ENCODE measurements around the gene HAUS1.
"Not testable (repeated sequence)": the region's sequence is repeated elsewhere in the genome, so short reads cannot be mapped to it uniquely, and the experiment has no call there.

HAUS1 gene

DNA sequence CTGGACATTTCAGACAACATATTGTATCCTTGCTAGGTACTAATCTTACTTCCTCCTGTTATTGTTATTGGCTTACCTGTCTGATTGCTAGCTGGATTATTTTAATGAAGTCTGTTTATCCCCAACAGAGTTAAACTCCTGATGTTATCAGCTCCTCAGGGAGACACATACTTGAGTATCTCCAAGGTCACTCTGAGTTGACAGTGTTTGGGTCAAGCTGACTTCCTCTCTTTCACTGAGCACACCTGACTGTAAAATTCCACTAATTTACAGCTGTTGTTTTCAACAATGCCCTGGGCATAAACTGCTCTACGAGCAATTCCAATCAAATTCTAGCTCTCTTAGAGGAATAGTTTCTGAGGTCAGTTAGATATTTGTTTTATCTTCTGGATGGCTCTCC is 9.6 kb downstream of the HAUS1 start:
- peaks cover 8% of the 10 kb centered on the region; the same call in 1 of the 2 replicates for H3K4me1 ChIP-seq
- H3K27ac ChIP-seq: no peak overlapping the region
- 0 out of 2 replicates have a peak, but pooled peaks cover 7% of the 10 kb centered on the region for H4K20me1 ChIP-seq
- peaks cover 83% of the 10 kb centered on the region for H3K36me3 ChIP-seq
- no peak overlapping the region for H3K9ac ChIP-seq
- no peak overlapping the region for H3K4me3 ChIP-seq
- no peak for TF ChIP-seq Cebpa-rat (IDR thresholded peaks at IDR 0.05)
- peaks cover 13% of the 10 kb centered on the region for H3K9me3 ChIP-seq
- H3K27me3 ChIP-seq: no peaks in the 10 kb centered on the region
- H3K4me2 ChIP-seq: no peak overlapping the region

DNA sequence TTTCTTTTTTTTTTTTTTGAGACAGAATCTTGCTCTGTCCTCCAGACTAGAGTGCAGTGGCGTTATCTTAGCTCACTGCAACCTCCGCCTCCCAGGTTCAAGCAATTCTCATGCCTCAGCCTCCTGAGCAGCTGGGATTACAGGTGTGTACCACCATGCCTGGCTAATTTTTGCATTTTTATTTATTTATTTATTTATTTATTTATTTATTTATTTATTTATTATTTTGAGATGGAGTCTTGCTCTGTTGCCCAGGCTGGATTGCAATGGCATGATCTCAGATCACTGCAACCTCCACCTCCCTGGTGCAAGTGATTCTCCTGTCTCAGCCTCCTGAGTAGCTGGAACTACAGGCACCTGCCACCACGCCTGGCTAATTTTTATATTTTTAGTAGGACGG is 22.4 kb downstream of the HAUS1 start:
- H3K4me2 ChIP-seq, H3K9ac ChIP-seq, H3K27ac ChIP-seq, H3K27me3 ChIP-seq, H3K9me3 ChIP-seq, H3K4me1 ChIP-seq, H4K20me1 ChIP-seq, H3K4me3 ChIP-seq: not testable (repeated sequence)
- peaks cover 99% of the 10 kb centered on the region for H3K36me3 ChIP-seq

DNA sequence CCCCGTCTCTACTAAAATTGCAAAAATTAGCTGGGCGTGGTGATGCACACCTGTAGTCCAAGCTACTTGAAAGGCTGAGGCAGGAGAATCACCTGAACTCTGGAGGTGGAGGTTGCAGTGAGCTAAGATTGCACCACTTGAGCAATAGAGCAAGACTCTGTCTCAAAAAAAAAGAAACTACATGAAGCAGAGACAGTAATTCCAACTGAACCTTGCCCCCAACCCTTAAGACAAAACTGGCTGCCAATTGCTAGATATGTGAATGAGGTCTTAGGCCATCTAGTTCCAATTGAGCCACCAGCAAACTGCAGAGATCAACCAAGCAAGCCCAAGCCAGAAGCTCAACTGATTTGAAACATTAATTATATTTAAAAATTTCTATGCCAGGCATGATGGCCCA is 25.9 kb downstream of the HAUS1 start:
- Histone ChIP-seq H3K36me3 (peaks cover 70% of the 10 kb centered on the region), H3K9me3 (no peaks in the 10 kb centered on the region), H3K27ac (no peak overlapping the region), H3K4me1 (no peaks in the 10 kb centered on the region), H3K4me2 (no peak overlapping the region), H3K27me3 (no peaks in the 10 kb centered on the region), H4K20me1 (no peaks in the 10 kb centered on the region), H3K9ac (no peak overlapping the region), H3K4me3 (no peak overlapping the region)
- no peak for TF ChIP-seq Cebpa-rat (IDR thresholded peaks at IDR 0.05)

DNA sequence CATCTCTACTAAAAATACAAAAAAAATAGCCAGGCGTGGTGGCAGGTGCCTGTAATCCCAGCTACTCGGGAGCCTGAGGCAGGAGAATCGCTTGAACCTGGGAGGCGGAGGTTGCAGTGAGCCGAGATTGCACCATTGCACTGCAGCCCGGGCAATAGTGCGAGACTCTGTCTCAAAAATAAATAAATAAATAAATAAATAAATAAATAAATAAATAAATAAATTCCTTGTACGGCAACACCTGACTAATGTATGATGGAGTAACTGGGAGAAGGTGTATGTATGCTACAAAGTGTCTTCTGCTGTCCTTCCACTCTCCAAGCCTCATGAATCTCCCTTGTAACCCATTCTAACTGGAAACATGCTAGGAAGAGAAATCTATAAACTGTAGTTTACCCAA is 26.4 kb downstream of the HAUS1 start:
- H3K27ac ChIP-seq, H3K4me1 ChIP-seq: not testable (repeated sequence)
- H3K36me3 ChIP-seq: peaks cover 65% of the 10 kb centered on the region

DNA sequence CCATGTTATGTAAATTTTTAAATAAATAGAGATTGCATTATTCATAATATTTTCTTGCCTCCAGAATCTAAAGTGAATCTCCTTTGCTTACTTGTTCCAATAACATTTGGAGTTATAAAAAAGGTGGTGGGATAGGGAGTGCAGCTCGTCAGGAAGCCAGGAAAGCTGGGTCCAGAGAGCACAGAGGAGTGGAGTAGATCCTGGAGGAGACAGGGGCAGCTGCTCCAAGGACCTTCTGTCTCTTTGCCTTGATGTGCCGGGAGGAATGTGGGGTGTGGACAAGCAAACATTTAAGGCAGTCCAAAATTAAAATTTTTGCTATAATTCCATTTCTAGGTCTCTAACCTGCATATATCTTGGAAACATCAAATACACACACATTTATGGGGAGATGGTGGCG is 29.3 kb downstream of the HAUS1 start:
- Histone ChIP-seq H3K4me1 (no peaks in the 10 kb centered on the region), H3K9ac (no peak overlapping the region), H3K4me2 (no peak overlapping the region), H3K27ac (no peak overlapping the region), H4K20me1 (no peaks in the 10 kb centered on the region), H3K27me3 (no peaks in the 10 kb centered on the region), H3K9me3 (no peaks in the 10 kb centered on the region), H3K36me3 (peaks cover 35% of the 10 kb centered on the region), H3K4me3 (no peak overlapping the region)
- no peak for TF ChIP-seq Cebpa-rat (IDR thresholded peaks at IDR 0.05)

More for the DNA sequence above, 26.4 kb downstream of the HAUS1 start:
- H3K9me3 ChIP-seq, H3K4me3 ChIP-seq, H4K20me1 ChIP-seq, H3K4me2 ChIP-seq, H3K27me3 ChIP-seq, H3K9ac ChIP-seq: not testable (repeated sequence)

DNA sequence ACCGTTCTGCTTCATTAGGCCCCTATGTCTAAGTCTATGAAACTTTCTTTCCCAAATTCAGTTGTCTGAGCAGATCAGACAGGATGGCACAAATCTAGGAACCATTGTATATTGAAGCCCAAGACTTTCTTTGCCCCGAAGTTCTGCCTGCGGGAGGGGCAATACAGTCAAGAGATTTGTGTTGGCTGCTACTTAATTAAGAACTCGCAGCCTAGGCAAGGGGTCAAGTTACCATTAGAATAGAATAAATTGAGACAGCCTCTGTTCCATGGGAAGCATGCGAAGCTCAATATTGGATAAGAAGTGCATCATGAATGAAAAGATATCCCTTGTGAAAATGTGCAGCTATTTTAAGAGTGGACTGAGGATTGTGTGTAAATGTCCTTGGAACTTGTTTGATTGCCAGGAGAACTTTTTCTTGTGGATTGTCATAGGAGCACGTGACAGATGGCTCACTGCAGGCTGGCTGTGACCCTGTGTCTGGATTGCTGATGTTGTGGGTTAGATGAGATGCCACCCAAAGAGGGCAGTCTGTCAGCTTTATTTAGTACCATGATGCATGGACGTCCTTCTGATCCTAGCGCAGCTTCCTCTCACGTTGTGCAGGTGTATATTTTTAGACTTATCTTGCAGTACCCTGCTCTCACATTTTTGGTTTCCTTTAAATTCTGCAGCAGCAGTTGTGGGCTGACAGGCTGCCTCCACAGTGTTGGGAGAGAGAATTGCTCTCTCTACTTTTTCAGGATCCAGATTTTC is 30.9 kb downstream of the HAUS1 start:
- Histone ChIP-seq H3K27me3 (no peaks in the 10 kb centered on the region), H3K4me2 (no peak overlapping the region), H3K9ac (no peak overlapping the region), H3K27ac (no peak overlapping the region), H3K4me3 (no peak overlapping the region), H4K20me1 (no peaks in the 10 kb centered on the region), H3K4me1 (no peaks in the 10 kb centered on the region), H3K9me3 (no peaks in the 10 kb centered on the region), H3K36me3 (peaks cover 20% of the 10 kb centered on the region)
- TF ChIP-seq Cebpa-rat (IDR thresholded peaks at IDR 0.05): no peak

DNA sequence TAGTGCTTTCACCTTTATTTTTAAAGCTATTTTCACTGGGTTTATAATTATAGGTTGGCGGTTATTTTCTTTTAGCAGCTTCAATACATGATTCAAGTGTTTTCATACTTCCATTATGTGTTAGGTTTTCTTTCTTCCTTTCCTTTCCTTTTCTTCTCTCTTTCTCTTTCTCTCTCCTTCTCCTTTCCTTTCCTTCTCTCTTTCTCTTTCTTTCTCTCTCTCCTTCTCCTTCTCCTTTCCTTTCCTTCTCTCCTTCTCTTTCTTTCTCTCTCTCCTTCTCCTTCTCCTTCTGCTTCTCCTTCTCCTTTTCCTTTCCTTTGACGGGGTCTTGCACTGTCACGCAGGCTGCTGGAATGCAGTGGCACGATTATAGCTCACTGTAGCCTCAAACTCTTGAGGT is 36.0 kb downstream of the HAUS1 start:
- no peaks in the 10 kb centered on the region for H3K9me3 ChIP-seq
- no peak overlapping the region for H3K27ac ChIP-seq
- H3K4me1 ChIP-seq: no peaks in the 10 kb centered on the region
- H3K9ac ChIP-seq: no peak overlapping the region
- H3K4me3 ChIP-seq: no peak overlapping the region
- no peak for TF ChIP-seq Cebpa-rat (IDR thresholded peaks at IDR 0.05)
- H3K36me3 ChIP-seq: no peaks in the 10 kb centered on the region
- no peaks in the 10 kb centered on the region for H3K27me3 ChIP-seq
- no peak overlapping the region for H3K4me2 ChIP-seq
- H4K20me1 ChIP-seq: no peaks in the 10 kb centered on the region

DNA sequence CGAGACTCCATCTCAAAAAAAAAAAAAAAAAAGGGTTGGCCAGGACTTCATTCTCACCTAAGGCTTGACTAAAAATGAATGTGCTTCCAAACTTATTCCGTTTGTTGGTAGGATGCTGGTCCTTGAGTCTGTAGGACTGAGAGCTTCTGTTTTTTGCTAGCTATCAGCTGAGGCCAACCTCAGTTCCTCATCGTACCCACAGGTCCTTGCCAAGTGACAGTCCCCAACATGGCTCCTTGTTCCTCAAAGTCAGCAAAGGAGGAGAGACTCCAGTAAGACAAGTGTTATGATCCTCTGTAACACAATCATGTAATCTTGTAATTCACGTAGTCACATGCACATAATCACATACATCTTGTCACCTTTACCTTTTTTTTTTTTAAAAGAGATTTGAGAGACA is 37.0 kb downstream of the HAUS1 start:
- Histone ChIP-seq H3K4me2 (no peak overlapping the region), H3K36me3 (no peaks in the 10 kb centered on the region), H3K4me3 (no peak overlapping the region), H3K27ac (no peak overlapping the region), H3K4me1 (no peaks in the 10 kb centered on the region), H3K9me3 (no peaks in the 10 kb centered on the region), H3K27me3 (no peaks in the 10 kb centered on the region), H4K20me1 (no peaks in the 10 kb centered on the region), H3K9ac (no peak overlapping the region)
- no peak for TF ChIP-seq Cebpa-rat (IDR thresholded peaks at IDR 0.05)

DNA sequence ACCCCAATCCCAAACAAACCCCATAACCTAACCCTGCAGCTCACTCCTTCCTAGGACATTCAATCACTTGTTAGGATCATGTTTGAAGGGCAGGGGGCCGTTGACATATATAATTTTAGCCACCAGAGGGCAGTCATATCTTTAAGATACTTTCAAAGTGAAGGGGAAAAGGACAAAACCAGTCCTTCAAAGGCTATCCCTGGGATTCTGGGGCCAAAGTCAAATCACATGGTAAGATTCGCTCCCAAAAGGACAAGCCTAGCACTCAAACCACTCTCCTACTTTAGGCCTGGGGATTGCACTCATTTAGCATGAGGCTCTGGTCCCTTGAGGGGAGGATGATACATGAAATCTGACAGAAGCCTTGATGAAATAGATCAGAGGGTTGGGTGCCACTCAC is 44.6 kb downstream of the HAUS1 start:
- H3K27me3 ChIP-seq: no peaks in the 10 kb centered on the region
- no peaks in the 10 kb centered on the region for H4K20me1 ChIP-seq
- TF ChIP-seq Cebpa-rat (IDR thresholded peaks at IDR 0.05): no peak
- H3K36me3 ChIP-seq: no peaks in the 10 kb centered on the region; the same call in 1 of the 2 replicates
- H3K27ac ChIP-seq: no peak overlapping the region
- no peak overlapping the region for H3K4me2 ChIP-seq
- no peaks in the 10 kb centered on the region for H3K9me3 ChIP-seq
- no peak overlapping the region for H3K9ac ChIP-seq
- H3K4me1 ChIP-seq: peaks cover 8% of the 10 kb centered on the region; the same call in 1 of the 2 replicates
- no peak overlapping the region for H3K4me3 ChIP-seq

DNA sequence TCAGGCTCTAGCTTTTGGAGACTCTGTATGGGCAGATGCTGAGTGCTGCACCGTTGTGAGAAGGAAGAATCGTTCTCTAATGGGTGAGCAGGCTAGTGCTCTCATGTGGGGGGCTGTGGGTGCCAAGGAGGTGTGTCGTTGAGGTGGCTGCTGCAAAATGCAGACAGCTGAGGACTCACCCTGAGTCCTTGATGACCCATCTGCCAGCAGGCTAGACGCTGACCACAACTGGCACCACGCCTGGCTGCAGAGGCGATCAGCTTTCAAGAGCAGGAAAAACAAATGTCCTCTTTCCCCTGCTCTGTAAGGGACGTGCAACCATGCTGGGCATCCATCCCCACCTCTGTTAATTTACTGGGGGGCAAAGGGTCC is 48.2 kb downstream of the HAUS1 start:
- H4K20me1 ChIP-seq: no peaks in the 10 kb centered on the region
- no peaks in the 10 kb centered on the region for H3K27me3 ChIP-seq
- no peak overlapping the region for H3K9ac ChIP-seq
- no peak overlapping the region for H3K4me3 ChIP-seq
- TF ChIP-seq Cebpa-rat (IDR thresholded peaks at IDR 0.05): no peak
- no peak overlapping the region for H3K27ac ChIP-seq
- H3K4me1 ChIP-seq: peaks cover 8% of the 10 kb centered on the region; the same call in 1 of the 2 replicates
- H3K4me2 ChIP-seq: no peak overlapping the region
- peaks cover 7% of the 10 kb centered on the region; the same call in 1 of the 2 replicates for H3K36me3 ChIP-seq
- 0 out of 2 replicates have a peak, but pooled peaks cover 3% of the 10 kb centered on the region for H3K9me3 ChIP-seq

All from BLaER1 (cell line).